ENCODE data around the gene SUPT20H.

Gene SUPT20H

GRCh38 chr13:36959456-36960116 lies 99.9 kb downstream of the SUPT20H start:
- TF ChIP-seq ZFX (IDR thresholded peaks at IDR 0.05) (no peak), CTCF (conservative IDR thresholded peaks at IDR 0.05) (no peak)
- no peak overlapping the region for H3K27ac ChIP-seq
